SK-MEL-5 (cell line): ENCODE measurements around the gene GABBR2. TPM values are rescaled to one million over a fixed set of nuclear protein-coding genes. Genes with fewer than 3 reads are reported as not detected.

Experiments
- DNase-seq: peaks from one replicate; pipeline ENCODE4 v3.0.0-alpha.2; 2016; ENCODE audit warnings: low read depth, low spot score
- in situ Hi-C: cut with HindIII; loops from 2 replicates; pipeline ENCODE4 v1.10.0; 2016; ENCODE audit warnings: low sequenced_read_pairs, high pct_unique_total_duplicates, low pct_unique_long_range_greater_than_20kb
- total RNA-seq: library from RNA; depleted of rRNA; stranded (reverse); fragments of >200 nt; shearing (Covaris generic); gene quantifications from 2 replicates; pipeline ENCODE4 v1.2.3, GENCODE V29; 2014

Gene GABBR2
- total RNA-seq, 1 experiment from 2014 or later: 0.50 TPM

GRCh38 chr9:98315551-98316060, 393.1 kb downstream of the GABBR2 start:
- in situ Hi-C loops: no loop called here

DNA sequence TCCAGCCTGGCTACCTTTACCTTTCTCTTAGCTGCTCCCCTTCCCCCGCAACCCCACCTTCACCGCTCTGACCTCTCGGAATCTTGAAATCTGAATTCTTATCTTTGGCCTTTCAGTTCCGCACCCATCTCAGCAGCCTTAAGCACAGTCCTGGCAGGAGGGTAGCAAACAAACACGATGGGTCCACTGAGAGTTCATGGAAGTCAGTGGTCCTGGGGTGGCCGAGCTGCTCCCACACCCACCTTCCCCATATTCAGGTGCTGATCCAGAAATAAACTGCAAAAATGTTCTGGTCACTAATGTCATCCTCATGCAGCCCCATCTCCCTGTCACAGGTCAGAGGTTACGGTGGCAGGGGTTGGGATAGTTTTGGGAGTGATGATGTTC, 393.7 kb downstream of the GABBR2 start:
- DNase-seq: no peak
- in situ Hi-C loops: no loop called here

More at GRCh38 chr9:98315551-98316060, 393.1 kb downstream of the GABBR2 start:
- peak; percentile 91 for DNase-seq

DNA sequence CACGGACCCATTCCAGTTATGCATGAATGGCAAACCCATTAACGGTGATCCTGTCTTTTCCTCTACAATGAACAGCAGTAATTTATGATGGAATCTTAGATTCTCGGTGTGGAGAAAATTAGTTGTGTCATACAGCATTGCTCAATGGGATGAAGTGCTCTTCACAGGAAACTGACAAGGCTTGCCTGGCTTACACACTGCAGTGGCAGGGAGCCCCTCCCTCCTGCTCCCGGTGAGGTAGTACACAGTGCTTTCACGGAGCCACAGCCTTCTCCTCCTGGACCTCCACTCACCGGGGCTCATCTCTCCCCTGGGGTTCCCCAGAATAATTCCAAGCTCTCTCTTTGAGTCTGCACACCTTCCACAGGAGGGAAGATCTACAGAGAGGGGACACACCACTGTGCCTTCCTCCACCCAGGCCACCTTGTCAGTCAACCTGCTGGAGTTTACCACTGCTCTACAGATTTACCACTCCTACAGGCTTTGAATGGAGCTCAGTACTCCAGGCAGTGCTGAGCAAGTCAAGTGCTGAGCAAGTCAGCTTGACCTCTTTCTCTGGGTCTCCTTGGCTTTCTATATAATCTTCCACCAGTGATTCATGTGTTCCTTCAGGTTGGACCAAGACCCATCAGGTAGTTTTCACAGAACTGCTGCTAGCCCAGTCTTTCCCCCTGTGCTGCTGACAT, 394.2 kb downstream of the GABBR2 start:
- in situ Hi-C loops: no loop called here
- DNase-seq: no peak

- in situ Hi-C loops: no loop called here
- DNase-seq: no peak
Observed at GRCh38 chr9:98312365-98312764, 396.4 kb downstream of the GABBR2 start.

- no peak for DNase-seq
- in situ Hi-C loops: no loop called here
Observed at GRCh38 chr9:98311541-98311940, 397.2 kb downstream of the GABBR2 start.

DNA sequence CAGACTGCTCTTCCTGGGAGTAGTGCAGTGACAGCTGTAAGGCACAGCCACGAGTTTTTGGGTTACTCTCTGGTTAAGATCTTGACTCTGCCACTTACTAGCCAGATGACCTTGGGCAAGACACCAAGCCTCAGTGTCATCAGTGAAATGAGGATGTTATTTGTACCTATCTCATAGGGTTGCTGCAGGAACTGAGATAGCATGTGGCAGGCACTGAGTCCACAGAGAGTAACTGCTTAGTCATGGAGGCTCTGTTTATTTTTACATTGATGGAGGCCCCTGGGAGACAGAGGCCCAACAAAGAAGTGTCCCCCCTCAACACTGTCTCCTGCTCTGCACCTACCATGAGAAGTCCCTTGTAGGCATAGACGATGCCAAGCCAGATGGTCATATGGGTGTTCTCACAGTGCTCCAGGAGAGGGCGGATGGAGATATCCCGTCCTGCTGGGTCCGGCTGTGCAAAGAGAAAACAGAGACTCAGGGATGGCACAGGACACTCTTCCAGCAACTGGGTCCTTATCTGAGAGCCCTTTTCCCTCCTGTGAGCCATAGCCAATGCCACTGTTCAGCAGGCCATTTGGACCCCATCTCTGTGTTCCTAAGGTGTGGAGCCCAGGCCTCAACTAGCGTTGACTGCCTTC, 397.9 kb downstream of the GABBR2 start:
- in situ Hi-C loops: no loop called here

GRCh38 chr9:98306384-98307145, 402.2 kb downstream of the GABBR2 start:
- in situ Hi-C loops: no loop called here
- no peak for DNase-seq

More for the DNA sequence above, 397.9 kb downstream of the GABBR2 start:
- DNase-seq: no peak

DNA sequence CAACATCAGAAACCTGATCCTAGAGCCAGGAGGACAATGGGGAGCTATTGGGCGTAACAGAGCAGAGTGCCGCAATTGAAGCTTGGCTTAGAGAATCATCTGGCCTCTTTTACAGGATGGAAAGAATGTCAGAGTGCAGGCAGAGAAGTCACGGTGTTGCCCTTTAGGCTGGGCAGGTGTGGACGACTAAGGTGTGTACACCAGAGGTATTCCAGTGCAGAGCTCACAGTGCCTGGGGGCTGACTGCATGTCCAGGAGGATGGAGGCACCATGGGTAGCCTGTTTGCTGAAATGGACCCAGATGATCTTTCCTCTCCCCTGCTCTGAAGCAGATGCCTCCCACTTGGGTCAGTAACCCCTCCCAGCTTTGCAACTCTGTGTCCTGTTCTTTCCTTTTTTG, 404.4 kb downstream of the GABBR2 start:
- DNase-seq: no peak
- in situ Hi-C loops: no loop called here

GRCh38 chr9:98303633-98304125, 405.1 kb downstream of the GABBR2 start:
- in situ Hi-C loops: no loop called here
- no peak for DNase-seq

- in situ Hi-C loops: no loop called here
- no peak for DNase-seq
Observed at GRCh38 chr9:98302938-98303632, 405.6 kb downstream of the GABBR2 start.

DNA sequence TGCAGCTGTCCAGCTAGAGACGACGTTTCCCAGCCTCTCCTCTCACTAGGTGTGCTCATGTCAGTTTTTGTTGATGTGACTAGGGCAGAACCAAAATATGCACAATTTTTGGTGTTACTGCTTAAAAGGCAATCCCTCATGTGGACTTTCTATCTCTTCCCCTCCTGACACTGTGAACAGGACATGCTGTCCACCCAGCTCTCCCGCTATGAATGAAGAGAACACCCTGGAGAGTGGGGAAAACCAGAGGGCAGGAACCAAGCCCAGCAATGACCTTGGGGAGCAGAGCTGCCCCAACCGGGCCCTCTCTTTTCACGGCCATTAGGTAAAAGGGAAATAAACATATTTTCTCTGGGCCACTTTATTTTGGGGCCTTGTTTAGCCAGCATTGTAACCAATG, 406.6 kb downstream of the GABBR2 start:
- no peak for DNase-seq
- in situ Hi-C loops: no loop called here

DNA sequence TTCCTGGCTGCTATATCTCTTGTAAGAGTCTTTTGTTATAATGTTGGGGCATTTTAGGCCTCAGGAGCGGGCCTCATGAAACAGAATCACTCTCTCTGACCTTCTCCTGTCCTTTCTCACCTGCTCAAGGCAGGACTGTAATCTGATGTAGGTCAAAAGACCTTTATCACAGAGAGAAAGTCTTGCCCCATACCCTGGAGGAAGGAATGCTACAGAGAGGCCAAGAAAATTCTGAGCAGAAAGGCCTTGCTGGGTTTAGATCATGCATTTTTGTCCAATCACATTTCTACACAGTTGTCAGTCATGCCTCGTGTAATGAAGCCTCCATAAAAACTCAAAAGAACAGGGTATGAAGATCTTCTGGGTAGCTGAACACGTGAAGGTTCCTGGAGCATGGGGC, 408.1 kb downstream of the GABBR2 start:
- DNase-seq: no peak
- in situ Hi-C loops: no loop called here

DNA sequence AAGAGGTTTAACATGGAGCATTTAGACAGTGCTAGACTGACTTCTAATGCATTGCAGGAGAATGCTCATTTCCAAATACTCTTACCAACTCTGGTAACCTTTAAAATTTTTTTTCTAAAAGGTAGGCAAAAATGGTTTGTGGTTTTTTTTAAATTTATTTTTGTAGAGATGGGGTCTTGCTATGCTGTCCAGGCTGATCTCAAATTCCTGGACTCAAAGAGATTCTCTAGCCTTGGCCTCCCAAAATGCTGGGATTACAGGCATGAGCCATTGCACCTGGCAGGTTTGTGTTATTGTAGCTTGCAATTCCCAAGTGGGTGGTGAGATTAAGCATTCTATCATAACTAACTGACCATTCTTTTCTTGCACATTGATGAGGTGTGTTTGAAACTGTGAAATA, 410.3 kb downstream of the GABBR2 start:
- no peak for DNase-seq
- in situ Hi-C loops: no loop called here

DNA sequence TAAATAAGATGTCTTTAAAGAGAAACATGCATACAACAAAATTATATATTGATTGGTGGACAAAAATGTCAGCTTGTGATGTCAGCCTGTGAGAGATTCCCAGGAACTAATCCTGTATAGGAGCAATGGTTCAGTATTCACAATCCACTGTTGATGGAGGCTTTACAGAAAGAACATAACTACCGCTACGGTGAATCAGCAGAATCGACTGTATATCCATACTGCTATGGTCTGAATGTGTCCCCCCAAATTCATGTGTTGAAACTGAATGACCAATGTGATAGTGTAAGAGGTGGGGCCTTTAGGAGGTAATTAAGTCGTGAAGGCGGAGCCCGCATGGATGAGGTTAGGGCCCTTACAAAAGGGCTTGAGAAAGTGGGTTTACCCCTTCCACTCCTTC, 412.9 kb downstream of the GABBR2 start:
- in situ Hi-C loops: no loop called here
- DNase-seq: no peak

GRCh38 chr9:98291820-98292219, 416.9 kb downstream of the GABBR2 start:
- no peak for DNase-seq
- in situ Hi-C loops: no loop called here

DNA sequence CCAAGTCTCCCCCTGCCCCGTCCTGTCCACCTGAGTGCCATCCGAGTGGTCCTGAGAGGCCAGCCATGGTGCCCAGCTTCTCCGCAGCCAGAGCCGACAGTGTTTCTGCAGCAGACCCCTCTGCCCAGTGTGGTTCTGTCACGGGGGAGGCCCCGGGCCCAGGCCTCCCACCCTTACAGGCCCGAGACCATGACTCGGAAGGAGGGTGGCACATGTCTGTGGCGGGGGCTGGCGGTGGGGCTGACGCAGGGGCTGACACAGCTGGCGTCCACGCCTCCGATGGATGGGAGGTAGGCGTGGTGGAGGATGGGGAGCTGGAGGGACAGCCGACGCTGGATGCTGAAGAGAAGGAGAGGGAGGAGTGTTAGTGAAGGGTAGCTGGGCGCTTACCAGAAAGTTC, 418.3 kb downstream of the GABBR2 start:
- no peak for DNase-seq
- in situ Hi-C loops: no loop called here

DNA sequence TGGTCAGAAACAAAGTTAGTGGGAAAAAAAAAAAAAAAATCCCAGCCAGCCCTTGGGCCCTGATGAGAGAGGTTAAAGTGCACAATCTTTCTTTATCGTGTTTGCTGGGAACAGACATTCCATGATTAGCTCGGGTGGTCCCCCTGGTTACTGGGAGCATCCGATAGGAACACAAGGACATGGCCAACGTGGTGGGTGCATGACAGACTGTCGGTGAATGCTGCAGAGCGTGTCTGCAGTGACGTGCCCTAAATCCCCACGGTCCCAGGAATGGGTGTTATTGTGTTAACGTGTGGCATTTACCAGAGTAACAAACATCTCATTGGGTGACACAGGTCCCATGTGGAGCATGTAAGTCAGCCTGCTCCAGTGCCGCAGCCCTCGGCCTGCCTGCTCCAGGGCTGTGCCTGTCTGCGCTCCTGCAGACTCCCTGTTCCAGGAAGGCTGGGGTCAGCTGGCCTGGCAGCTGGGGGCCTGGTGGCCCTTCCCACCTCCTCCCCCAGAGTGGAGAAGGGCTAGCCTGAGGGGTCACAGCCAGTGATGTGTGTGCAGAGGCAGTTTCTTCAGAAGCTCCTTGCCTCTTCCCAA, 419.0 kb downstream of the GABBR2 start:
- in situ Hi-C loops: no loop called here
- no peak for DNase-seq
